NCI-H1105 treated with DMSO at 0.1 percent for 48 hours (cell line): ENCODE results near the gene PNPLA1.

ENCODE experiments used
- DNase-seq: peaks from one replicate; lab custom pipeline; 2025; lab: John Stamatoyannopoulos, UW

PNPLA1 gene

DNA sequence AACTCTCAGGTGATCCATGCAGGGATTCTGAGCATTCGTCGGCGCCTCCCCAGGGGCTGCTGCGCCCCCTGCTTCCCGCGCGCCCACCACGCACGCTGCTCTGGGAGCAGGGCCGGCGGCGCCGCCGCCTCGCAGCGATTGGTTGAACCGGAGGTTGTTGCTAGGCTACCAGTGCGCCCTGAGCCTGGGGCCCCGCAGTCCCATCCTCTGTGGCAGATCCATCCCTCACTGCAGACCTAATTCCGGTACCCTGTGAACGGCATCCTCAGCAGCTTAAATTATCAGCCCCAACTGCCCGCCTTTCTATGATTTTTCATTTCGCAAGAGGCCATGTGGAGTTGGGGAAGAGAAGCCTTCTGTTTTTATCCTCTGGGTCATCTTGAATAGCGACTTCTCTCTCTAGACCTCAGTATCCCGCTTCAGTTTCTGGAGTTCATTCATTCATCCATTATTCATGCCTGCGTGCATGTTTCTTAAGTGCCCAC is 15.4 kb downstream of the PNPLA1 start:
- DNase-seq = no peak

DNA sequence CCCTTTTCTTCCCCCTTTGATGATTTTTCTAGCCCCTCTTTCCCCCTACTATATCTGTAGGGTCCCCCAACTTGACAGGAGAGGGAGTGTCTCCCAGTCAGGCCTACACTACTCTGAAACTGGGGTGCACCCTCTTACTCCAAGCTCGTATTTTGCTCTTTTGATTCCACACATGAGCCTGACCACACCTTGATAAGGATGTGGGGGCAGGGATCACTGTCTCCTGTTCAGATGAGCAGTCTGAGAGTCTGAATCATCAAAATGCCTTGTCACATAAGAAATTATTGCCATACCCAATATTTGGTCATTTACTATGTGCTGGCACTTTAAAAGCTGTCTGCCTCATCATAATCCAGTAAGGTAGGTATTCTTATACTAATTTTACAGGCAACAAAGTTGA is 15.9 kb downstream of the PNPLA1 start:
- DNase-seq = no peak

- DNase-seq = no peak
These were observed 17.0 kb downstream of the PNPLA1 start for GRCh38 chr6:36286858-36287257.

- DNase-seq = peak; percentile 96
These were observed 19.5 kb downstream of the PNPLA1 start for GRCh38 chr6:36289281-36289878.

GRCh38 chr6:36290668-36291620 is 21.1 kb downstream of the PNPLA1 start:
- DNase-seq = no peak

DNA sequence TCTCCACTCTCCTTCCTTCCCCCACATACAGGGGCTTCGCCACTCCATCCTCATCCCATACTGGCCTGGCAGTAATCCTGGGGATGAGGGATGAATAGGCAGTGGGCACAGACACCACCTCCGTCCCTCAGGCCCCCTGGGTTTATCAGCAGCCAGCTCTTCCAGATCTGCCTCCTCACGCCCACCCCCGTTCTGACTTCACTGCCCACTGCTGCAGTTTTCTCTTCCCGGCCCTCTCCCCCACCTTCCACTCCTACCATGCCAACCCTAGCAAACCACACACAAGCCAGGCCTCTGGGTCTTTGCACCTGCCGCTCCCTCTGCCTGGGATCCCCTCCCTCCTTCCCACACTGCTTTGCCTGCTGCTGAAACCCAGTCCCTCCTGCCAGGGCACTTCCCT is 22.3 kb downstream of the PNPLA1 start:
- DNase-seq = no peak

GRCh38 chr6:36296240-36296639 is 26.4 kb downstream of the PNPLA1 start:
- no peak for DNase-seq

- DNase-seq = no peak
These were observed 27.2 kb downstream of the PNPLA1 start for GRCh38 chr6:36297051-36297450.

- DNase-seq = no peak
These were observed 27.7 kb downstream of the PNPLA1 start for GRCh38 chr6:36297511-36297910.

- no peak for DNase-seq
These were observed 28.2 kb downstream of the PNPLA1 start for GRCh38 chr6:36298027-36298426.

DNA sequence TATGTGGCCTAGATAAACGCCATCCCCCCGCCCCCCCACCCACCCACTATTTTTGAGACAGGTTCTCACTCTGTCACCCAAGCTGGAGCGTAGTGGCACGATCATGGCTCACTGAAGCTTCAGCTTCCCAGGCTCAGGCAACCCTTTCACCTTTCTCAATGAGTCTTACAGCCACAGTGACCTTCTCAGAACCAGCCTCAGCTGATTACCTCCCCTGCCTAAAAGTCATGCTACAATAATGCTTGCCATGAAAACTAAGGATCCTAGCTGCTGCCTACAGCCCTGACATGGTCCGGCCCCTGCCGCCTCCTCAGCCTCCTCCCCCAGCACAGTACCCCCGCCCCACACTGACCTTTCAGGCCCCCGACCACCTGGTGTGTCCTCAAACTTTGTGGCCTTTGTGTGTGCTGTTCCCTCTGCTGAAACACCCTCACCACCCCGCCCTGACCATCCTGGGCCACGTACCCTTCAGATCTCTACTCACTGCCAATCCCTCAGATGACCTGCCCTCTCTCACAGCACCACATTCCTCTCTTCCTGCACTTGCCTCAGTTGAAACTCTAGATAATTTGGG is 31.3 kb downstream of the PNPLA1 start:
- DNase-seq = no peak

- DNase-seq = peak; percentile 14
These were observed 31.9 kb downstream of the PNPLA1 start for GRCh38 chr6:36301781-36302180.

DNA sequence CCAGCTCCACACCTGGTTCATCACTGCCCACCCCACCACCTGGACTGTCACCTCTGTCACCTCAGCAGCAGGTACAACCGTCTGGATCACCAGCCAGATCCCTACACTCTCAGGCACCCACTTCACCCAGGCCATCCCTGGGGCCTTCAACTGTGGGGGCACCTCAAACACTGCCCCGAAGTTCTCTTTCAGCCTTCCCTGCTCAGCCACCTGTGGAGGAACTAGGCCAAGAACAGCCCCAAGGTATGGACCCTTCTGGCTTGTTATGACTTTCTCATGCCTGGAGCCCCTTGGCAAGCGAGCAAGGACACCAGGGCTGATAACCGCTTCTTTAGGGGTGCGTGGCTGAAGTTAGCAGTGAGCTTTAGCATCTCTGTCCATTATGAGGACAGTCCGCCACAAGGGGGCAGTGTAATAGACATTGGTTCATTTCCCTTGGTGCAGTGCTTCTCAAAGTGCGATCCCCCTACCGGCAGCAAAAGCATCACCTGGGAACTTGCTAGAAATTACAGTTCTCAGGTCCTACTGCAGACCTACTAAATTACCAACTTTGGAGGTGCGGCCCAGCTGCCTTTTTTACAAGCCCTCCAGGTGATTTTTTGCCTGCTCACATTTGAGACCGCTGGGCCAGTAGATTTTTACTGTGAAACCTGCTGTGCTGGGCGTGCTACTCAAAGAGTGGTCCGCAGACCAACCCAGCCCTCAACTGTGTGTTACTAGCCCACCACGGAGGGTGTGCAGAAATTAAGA is 32.5 kb downstream of the PNPLA1 start:
- DNase-seq = peak; percentile 69

DNA sequence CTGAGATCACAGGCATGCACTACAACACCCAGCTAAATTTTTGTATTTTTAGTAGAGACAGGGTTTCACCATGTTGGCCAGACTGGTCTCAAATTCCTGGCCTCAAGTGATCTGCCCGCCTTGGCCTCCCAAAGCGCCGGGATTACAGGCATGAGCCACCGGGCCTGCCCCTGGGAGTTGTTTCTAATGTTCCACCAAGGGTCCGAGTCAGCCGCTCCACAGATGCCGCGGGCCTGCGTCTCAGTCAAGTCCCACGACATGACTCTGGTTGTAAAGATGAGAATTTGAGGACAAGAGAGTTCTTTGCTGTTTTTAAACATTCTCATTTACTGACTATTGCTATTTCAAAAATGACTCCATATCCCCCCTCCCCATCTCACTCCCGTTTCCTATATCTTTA is 36.0 kb downstream of the PNPLA1 start:
- no peak for DNase-seq

DNA sequence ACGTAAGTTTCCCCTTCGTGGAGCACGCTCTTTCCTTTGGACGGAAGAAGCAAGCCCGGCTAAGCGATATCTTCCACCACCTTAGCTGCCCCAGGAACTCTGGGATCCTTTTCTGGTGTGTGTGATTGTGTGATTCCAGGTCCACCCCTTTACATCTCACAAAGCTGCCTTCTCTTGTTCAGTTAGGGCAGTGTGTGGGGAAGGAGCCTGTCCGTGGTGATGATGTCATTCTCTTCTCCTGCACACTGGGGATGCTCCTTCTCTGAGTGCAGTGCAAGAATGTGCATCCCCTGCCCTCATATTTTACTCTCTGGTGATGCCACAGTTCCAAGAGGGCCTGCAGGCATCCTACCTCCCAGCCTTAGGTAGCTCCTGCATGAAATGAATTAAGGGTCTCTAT is 36.5 kb downstream of the PNPLA1 start:
- no peak for DNase-seq

GRCh38 chr6:36308514-36308913 is 38.7 kb downstream of the PNPLA1 start:
- DNase-seq = no peak

DNA sequence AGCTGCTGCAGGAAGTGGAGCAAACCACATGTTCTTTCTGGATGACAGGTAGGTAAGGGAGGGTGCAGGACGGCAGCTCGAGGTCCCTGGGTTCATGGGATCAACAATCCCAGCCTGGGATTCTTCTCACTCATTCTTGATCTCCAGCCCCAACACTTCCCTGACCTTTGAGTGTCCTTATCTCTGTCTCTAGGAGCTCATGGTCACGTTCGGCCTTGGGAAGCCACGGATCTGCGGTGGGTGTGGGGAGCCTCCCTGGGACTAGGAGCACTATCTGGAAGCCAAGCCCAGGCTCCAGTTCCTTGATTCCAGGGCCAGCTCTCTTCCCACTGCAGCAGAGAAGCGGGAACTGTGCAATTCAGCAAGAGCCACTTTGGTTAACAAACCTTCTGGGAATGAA is 39.3 kb downstream of the PNPLA1 start:
- no peak for DNase-seq

DNA sequence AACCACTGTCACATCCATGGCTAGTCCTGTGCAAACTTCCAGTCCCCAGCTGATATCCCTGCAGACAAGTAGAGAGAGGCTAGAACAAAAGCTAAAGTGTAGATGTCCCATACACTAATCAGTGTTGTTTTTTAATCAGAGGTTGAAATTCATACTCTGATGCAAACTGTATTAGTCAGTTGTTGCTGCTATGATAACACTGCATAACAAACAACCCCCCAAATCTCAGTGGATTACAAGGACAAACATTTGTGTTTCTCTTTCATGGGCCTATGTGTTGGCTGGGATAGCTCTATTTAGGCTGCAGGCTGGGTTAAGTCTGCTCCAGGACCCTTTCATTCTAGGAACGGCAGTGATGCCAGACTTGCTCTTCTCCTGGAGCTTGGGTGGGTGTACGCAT is 40.0 kb downstream of the PNPLA1 start:
- no peak for DNase-seq

DNA sequence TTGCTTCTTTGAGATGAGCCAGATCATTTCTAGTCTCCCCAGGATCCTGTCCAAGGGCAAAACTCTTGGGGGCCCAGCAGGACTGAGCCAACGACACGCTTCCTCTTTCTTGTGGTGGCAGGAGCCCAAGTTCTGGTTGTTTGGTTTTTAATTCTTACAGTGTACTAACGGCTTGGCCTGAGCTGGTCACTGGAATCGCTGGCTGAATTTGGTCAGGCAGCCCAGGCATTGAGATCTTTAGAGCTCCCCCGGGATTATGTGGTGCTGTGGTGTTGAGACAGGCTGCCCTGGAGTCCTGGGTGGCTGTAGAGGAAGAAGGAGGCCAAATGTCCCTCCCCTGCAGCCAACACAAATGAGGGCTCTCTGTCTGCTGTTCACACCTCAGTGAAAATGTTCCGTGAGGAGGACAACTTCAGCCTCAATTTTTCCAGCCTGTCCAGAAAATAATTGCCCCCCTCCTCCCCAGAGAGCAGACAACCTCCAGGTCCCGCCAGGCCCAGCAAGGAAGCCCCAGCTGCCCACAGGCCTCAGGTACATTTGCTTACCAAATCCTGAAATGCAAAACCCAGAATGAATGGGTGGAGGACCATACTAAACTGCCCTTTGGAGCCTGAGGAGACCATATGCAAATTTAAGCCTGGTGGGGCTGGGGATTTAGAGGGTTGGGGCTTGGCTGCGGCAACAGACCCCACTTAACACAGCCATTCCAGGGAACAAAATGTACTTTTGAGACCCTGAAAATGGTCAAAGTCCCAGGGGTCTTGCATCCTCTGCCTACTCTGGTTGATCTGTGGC is 43.2 kb downstream of the PNPLA1 start:
- no peak for DNase-seq

DNA sequence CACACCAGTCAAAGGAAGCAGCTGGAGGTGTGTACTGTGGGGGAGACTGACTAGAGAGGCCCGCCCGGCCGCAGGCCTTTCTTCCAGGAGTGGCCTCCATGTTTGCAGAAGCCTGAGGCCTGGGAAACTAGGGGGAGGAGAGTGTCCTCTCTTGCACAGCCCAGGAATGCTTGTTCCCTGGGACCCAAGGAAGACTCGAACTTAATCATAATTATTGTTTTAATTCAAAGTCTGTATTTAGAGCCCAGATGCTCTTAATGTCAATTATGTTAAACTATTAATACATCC is 43.7 kb downstream of the PNPLA1 start:
- DNase-seq = no peak

DNA sequence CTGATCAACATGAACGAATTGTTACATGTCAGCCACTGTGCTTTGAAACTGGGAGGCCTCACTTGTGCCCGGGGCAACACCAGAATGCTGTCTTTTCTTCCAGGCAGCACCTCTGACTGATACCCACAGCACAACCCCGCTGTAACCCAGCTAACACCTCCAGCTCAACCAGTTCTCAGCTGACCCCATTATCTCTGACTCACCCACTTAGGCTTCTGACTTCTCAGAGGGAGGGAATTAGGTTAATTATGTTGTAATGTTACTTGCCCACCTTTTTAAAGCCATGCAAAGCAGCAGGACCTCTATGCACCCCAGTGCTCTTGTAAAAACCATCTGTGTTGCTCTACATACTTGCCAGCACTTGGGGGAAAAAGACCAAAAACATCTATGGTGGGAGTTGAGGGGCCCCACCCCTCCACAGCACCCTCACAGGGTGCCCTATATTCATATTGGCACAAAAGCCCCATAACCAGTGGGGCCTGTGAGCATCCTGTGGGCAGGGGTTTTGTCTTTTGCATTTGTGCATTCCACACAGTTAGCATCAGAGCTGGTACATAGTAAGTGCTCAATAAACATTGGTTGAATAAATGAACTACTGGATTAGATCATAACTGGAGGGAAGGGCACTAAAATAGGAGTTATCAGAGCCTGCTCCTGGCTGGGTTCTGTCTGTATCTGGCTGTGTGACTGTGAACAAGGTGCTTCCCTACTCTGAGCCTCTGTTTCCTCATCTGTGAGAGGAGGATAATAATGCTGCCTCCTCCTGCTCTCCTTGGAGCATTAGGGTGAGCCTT is 44.6 kb downstream of the PNPLA1 start:
- no peak for DNase-seq
